ENCODE measurements around the gene COQ9.
"Not testable (repeated sequence)": the region's sequence is repeated elsewhere in the genome, so short reads cannot be mapped to it uniquely, and the experiment has no call there.

Gene COQ9

GRCh38 chr16:57447186-57447962, at the start of gene COQ9, which contains the start of gene CIAPIN1:
COQ9 (plus strand) TSS chr16:57447479; CDS start chr16:57447506, 27 bp downstream.
CIAPIN1 (minus strand) TSS chr16:57447385; CDS start chr16:57440928, 6,457 bp downstream.
- no peak for TF ChIP-seq CTCF (IDR thresholded peaks at IDR 0.05; ENCODE audit: low read depth, low read length)
- peak within 1 kb of the TSS; percentile 93 to 95 for H3K4me3 ChIP-seq (replicated peaks in 1 of 2; ENCODE audit: low read depth in 2 of 2, low read length in 2 of 2)
- DNase-seq (ENCODE audit: low read depth in 2 of 2): peak; percentile 92 to 94

GRCh38 chr16:57397493-57397892, 49.8 kb upstream of the COQ9 start:
- not testable (repeated sequence) for DNase-seq (ENCODE audit: low read depth in 2 of 2); H3K4me3 ChIP-seq (replicated peaks in 1 of 2; ENCODE audit: low read depth in 2 of 2, low read length in 2 of 2)

GRCh38 chr16:57401943-57402640, 45.2 kb upstream of the COQ9 start:
- H3K4me3 ChIP-seq (replicated peaks in 1 of 2; ENCODE audit: low read depth in 2 of 2, low read length in 2 of 2): no peak overlapping the region
- no peak for TF ChIP-seq CTCF (IDR thresholded peaks at IDR 0.05; ENCODE audit: low read depth, low read length)
- DNase-seq (ENCODE audit: low read depth in 2 of 2): no peak

- DNase-seq (ENCODE audit: low read depth in 2 of 2): no peak
These were observed 43.1 kb upstream of the COQ9 start, which contains the start of gene CCL17 for GRCh38 chr16:57403965-57404817. CCL17 (plus strand) TSS chr16:57404767; CDS start chr16:57413933, 9,166 bp downstream.

GRCh38 chr16:57405097-57405496, 42.2 kb upstream of the COQ9 start:
- H3K4me3 ChIP-seq (replicated peaks in 1 of 2; ENCODE audit: low read depth in 2 of 2, low read length in 2 of 2): no peak overlapping the region
- TF ChIP-seq CTCF (IDR thresholded peaks at IDR 0.05; ENCODE audit: low read depth, low read length): no peak
- DNase-seq (ENCODE audit: low read depth in 2 of 2): no peak

More at GRCh38 chr16:57403965-57404817, 43.1 kb upstream of the COQ9 start, which contains the start of gene CCL17:
- H3K4me3 ChIP-seq (replicated peaks in 1 of 2; ENCODE audit: low read depth in 2 of 2, low read length in 2 of 2): no peak within 1 kb of the TSS
- TF ChIP-seq CTCF (IDR thresholded peaks at IDR 0.05; ENCODE audit: low read depth, low read length): no peak

GRCh38 chr16:57406881-57407280, 40.4 kb upstream of the COQ9 start:
- H3K4me3 ChIP-seq (replicated peaks in 1 of 2; ENCODE audit: low read depth in 2 of 2, low read length in 2 of 2): no peak overlapping the region
- no peak for TF ChIP-seq CTCF (IDR thresholded peaks at IDR 0.05; ENCODE audit: low read depth, low read length)
- DNase-seq (ENCODE audit: low read depth in 2 of 2): no peak

Data from cardiac fibroblast (primary cell).